GM20000 (cell line): ENCODE data around the gene DENND1A.

Experiments
- DNase-seq: peaks from one replicate; pipeline ENCODE4 v3.0.0; 2012; ENCODE audit warnings: low spot score
- CTCF ChIP-seq: IDR thresholded peaks from 2 replicates; pipeline ENCODE4 v1.5.1; 2012; ENCODE audit warnings: mild to moderate bottlenecking, control low read depth; ENCODE audit errors: extremely low read depth, missing control alignments

DENND1A gene

GRCh38 chr9:123372766-123373446 is 557.0 kb downstream of the DENND1A start:
- DNase-seq, result peak; percentile 31
- TF ChIP-seq CTCF, result no peak

- TF ChIP-seq CTCF, result no peak
- peak; percentile 33 for DNase-seq
Measured at GRCh38 chr9:123371805-123372590, 557.9 kb downstream of the DENND1A start.

GRCh38 chr9:123371228-123371584 is 558.7 kb downstream of the DENND1A start:
- no peak for TF ChIP-seq CTCF
- DNase-seq, result no peak

GRCh38 chr9:123370526-123371227 is 559.2 kb downstream of the DENND1A start:
- no peak for DNase-seq
- TF ChIP-seq CTCF, result no peak

DNA sequence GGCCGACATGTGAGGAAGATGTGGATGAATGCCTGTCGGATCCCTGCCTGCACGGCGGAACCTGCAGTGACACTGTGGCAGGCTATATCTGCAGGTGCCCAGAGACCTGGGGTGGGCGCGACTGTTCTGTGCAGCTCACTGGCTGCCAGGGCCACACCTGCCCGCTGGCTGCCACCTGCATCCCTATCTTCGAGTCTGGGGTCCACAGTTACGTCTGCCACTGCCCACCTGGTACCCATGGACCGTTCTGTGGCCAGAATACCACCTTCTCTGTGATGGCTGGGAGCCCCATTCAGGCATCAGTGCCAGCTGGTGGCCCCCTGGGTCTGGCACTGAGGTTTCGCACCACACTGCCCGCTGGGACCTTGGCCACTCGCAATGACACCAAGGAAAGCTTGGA is 559.8 kb downstream of the DENND1A start:
- no peak for DNase-seq
- no peak for TF ChIP-seq CTCF

GRCh38 chr9:123369296-123369695 is 560.6 kb downstream of the DENND1A start:
- DNase-seq, result no peak
- TF ChIP-seq CTCF, result no peak

DNA sequence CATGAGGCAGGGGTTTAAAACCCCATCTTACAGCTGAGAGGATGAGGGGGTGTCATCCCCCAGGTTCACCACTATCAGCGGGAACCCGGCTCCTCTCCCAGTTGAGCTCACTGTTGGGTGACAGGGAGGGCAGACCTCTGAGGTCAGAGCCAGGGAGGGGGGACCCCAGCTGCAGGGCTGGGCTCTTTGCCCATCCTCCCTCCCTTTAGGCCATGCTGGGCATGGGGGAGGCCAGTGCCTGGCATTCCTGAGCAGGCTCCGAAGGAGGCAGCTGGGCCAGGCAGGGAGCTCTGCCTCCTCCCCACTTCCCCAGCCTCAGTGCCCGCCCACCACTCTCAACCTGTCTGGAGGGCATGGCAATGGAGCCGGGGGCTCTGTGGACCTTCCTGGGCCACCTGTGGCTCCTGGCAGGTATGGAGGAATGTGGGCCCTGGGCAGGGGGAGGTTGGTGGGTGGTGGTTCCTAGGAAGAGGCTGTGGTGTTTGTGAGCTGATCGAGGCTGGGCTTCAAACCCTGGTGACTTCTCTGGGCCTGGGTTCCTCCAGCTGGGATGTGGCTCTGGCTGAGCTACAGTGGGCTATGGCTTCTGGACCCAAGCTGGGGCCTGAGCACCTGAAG is 561.3 kb downstream of the DENND1A start:
- no peak for TF ChIP-seq CTCF
- no peak for DNase-seq
